ENCODE measurements around the gene KRTAP5-8.

DNA sequence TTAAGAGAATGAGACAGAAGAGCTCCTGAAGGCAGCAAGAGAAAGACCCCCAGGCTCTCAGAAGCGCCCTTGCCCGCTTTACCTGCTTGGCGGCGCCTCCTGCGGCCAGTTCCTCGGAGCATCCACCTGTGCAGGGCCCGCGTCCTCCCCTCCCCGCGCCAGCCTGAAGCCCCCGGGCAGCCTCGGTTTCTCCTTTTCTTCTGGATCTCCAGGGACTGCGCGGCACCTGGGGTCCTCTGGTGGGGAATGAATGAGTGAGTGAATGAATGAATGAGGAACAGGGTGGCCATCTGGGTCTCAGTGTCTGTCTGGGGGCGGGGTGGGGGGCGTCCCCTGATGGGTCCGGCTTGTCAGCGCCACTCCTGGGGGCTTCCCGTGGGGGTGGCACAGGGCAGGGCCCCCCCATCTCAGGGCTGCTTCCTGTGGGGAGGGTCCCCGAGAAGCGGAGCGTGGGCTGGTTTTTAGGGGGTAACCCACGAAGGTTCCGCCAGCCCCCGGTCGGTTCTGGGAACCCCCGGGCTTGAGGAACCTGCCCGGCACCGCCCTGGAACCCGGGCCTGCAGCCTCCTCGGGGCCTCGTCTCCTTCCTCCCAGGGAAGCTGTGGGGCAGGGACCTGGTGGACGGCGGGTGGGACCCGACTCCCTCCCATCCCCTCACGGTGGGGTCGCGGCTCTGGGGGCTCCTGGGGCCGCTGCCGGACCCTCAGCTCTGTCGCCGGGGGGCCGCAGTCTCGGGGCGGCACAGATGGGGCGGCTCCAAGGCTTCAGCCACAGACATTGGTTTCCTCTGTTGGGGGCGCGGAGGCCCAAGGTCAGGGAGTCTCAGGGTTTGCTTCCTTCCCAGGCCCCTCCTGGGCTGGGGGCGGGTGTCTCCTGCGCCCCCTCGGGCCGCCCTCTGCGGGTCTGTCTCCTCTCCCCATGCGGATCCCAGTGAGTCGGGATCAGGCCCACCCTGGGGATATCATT, 19.0 kb upstream of the KRTAP5-8 start:
- TF ChIP-seq, protein P1, sequence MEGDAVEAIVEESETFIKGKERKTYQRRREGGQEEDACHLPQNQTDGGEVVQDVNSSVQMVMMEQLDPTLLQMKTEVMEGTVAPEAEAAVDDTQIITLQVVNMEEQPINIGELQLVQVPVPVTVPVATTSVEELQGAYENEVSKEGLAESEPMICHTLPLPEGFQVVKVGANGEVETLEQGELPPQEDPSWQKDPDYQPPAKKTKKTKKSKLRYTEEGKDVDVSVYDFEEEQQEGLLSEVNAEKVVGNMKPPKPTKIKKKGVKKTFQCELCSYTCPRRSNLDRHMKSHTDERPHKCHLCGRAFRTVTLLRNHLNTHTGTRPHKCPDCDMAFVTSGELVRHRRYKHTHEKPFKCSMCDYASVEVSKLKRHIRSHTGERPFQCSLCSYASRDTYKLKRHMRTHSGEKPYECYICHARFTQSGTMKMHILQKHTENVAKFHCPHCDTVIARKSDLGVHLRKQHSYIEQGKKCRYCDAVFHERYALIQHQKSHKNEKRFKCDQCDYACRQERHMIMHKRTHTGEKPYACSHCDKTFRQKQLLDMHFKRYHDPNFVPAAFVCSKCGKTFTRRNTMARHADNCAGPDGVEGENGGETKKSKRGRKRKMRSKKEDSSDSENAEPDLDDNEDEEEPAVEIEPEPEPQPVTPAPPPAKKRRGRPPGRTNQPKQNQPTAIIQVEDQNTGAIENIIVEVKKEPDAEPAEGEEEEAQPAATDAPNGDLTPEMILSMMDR (conservative IDR thresholded peaks at IDR 0.05; ENCODE audit: low read depth, low read length): no peak
- no peak for TF ChIP-seq EZH2 (IDR thresholded peaks at IDR 0.05; ENCODE audit: low read length, unreplicated experiment)
